SK-N-SH (cell line): ENCODE results near the gene TRIM14. TPM values are rescaled to one million over a fixed set of nuclear protein-coding genes. Genes with fewer than 3 reads are reported as not detected.

ENCODE experiments used
- CTCF ChIA-PET: fragments of 300-600, 350-600 bp; formaldehyde crosslinking; extraction: SDS; loops from one replicate; lab custom pipeline; 2021; lab: Yijun Ruan, JAX
- POLR2A ChIA-PET: fragments of 350-600 bp; sonication (Branson Sonifier 250); formaldehyde crosslinking; extraction: SDS; loops from one replicate; lab custom pipeline; 2020; ENCODE audit warnings: antibody characterized with exemption, inconsistent platforms; lab: Yijun Ruan, JAX
- DNase-seq: peaks from one replicate; pipeline ENCODE4 v3.0.0; 2012
- H2AFZ ChIP-seq: fragments of 200-600 bp; sonication (generic); 2 replicates; pipeline ENCODE4 v1.8.1; 2016; ENCODE audit warnings: antibody characterized with exemption, mild to moderate bottlenecking, low read depth
- H3F3A ChIP-seq: fragments of 200-600 bp; sonication (generic); replicated peaks from 2 replicates; pipeline ENCODE3; 2016; ENCODE audit warnings: antibody characterized with exemption, mild to moderate bottlenecking; ENCODE audit not compliant: insufficient read depth
- H3K27ac ChIP-seq, 2 experiments: fragments of 200-500 bp in 1 of 2; fragments of 200-600 bp in 1 of 2; sonication (Bioruptor generic) in 1 of 2; sonication (generic), shearing (Covaris generic) in 1 of 2; 2 replicates each; pipeline versions ENCODE4 v1.5.1 to v1.6.1; 2014 to 2016; ENCODE audit warnings: low read depth in 2 of 2, inconsistent platforms in 1 of 2, low read length in 1 of 2, mild to moderate bottlenecking in 1 of 2, mixed read lengths in 1 of 2
- H3K27me3 ChIP-seq: fragments of 200-600 bp; sonication (generic), shearing (Covaris generic); 2 replicates; pipeline ENCODE4 v1.6.1; 2016; ENCODE audit warnings: mixed run types; ENCODE audit not compliant: insufficient read depth
- H3K36me3 ChIP-seq, 2 experiments: fragments of 200-500 bp in 1 of 2; fragments of 200-600 bp in 1 of 2; sonication (Bioruptor generic) in 1 of 2; sonication (generic) in 1 of 2; replicated peaks in 1 of 2; 2 replicates each; pipeline versions ENCODE3 to v1.5.1; 2014 to 2016; ENCODE audit warnings: low read length in 1 of 2, mild to moderate bottlenecking in 1 of 2; ENCODE audit not compliant: insufficient read depth in 2 of 2, control insufficient read depth in 1 of 2
- H3K4me1 ChIP-seq, 2 experiments: fragments of 200-500 bp in 1 of 2; fragments of 200-600 bp in 1 of 2; sonication (Bioruptor generic) in 1 of 2; sonication (generic), shearing (Covaris generic) in 1 of 2; 2 replicates each; pipeline versions ENCODE4 v1.5.1 to v1.6.1; 2014 to 2016; ENCODE audit warnings: low read depth in 1 of 2, low read length in 1 of 2, mixed run types in 1 of 2; ENCODE audit not compliant: insufficient read depth in 2 of 2, control insufficient read depth in 1 of 2
- H3K4me2 ChIP-seq: fragments of 200-600 bp; sonication (generic), shearing (Covaris generic); 2 replicates; pipeline ENCODE4 v1.6.1; 2017; ENCODE audit warnings: mixed run types
- H3K4me3 ChIP-seq, 2 experiments: fragments of 200-500 bp in 1 of 2; fragments of 200-600 bp in 1 of 2; sonication (Bioruptor generic) in 1 of 2; sonication (generic), shearing (Covaris generic) in 1 of 2; 2 replicates each; pipeline versions ENCODE4 v1.5.1 to v1.8.1; 2014 to 2016; ENCODE audit warnings: low read depth in 2 of 2, inconsistent platforms in 1 of 2, low read length in 1 of 2, mild to moderate bottlenecking in 1 of 2, mixed read lengths in 1 of 2, moderate library complexity in 1 of 2
- H3K79me2 ChIP-seq: fragments of 200-600 bp; sonication (generic); 2 replicates; pipeline ENCODE4 v1.8.1; 2017; ENCODE audit warnings: mild to moderate bottlenecking; ENCODE audit not compliant: insufficient read depth
- H3K9ac ChIP-seq: fragments of 200-600 bp; sonication (generic); 2 replicates; pipeline ENCODE4 v1.6.1; 2017; ENCODE audit warnings: mixed run types
- H3K9me2 ChIP-seq: fragments of 200-600 bp; sonication (generic); 2 replicates; pipeline ENCODE4 v1.6.1; 2017; ENCODE audit warnings: mixed run types
- H3K9me3 ChIP-seq: fragments of 200-600 bp; sonication (generic); 2 replicates; pipeline ENCODE4 v1.6.1; 2017; ENCODE audit warnings: mixed run types, mild to moderate bottlenecking, moderate library complexity
- H4K20me1 ChIP-seq: fragments of 200-600 bp; sonication (generic); 2 replicates; pipeline ENCODE4 v1.6.1; 2017; ENCODE audit warnings: mild to moderate bottlenecking, mixed run types; ENCODE audit not compliant: insufficient read depth
- CHD2 ChIP-seq: fragments of 150-350 bp; IDR thresholded peaks from 2 replicates; pipeline ENCODE4 v1.6.1; 2018; ENCODE audit warnings: low read length; ENCODE audit not compliant: partially characterized antibody
- EP300 ChIP-seq, 2 experiments: IDR thresholded peaks; 2 replicates each; pipeline versions ENCODE4 v1.4.0 to v1.6.1; 2012; ENCODE audit warnings: borderline replicate concordance in 1 of 2, low read depth in 1 of 2, low read length in 1 of 2
- FOSL2 ChIP-seq: IDR thresholded peaks from 2 replicates; pipeline ENCODE4 v1.4.0; 2012; ENCODE audit warnings: low read depth, mild to moderate bottlenecking, moderate library complexity, borderline replicate concordance
- FOXJ3 ChIP-seq: sonication (generic); formaldehyde crosslinking; IDR thresholded peaks from 2 replicates; pipeline ENCODE4 v1.5.1; 2020; ENCODE audit warnings: mild to moderate bottlenecking, missing genetic modification reagents
- FOXM1 ChIP-seq: IDR thresholded peaks from 2 replicates; pipeline ENCODE4 v1.4.0; 2012; ENCODE audit warnings: low read depth, mild to moderate bottlenecking
- GABPA ChIP-seq: IDR thresholded peaks from 2 replicates; pipeline ENCODE4 v1.4.0; 2012; ENCODE audit warnings: low read depth, mild to moderate bottlenecking
- GATA2 ChIP-seq: sonication (generic); formaldehyde crosslinking; IDR thresholded peaks from 2 replicates; pipeline ENCODE4 v1.5.0; 2020; ENCODE audit warnings: mild to moderate bottlenecking, missing genetic modification reagents
- IRF3 ChIP-seq: fragments of 150-350 bp; IDR thresholded peaks from 2 replicates; pipeline ENCODE4 v1.6.1; 2016; ENCODE audit warnings: mild to moderate bottlenecking, low read depth, low read length
- JUND ChIP-seq: IDR thresholded peaks from 2 replicates; pipeline ENCODE4 v1.4.0; 2012
- PBX3 ChIP-seq: IDR thresholded peaks from 2 replicates; pipeline ENCODE4; 2012
- RCOR1 ChIP-seq: fragments of 150-350 bp; IDR thresholded peaks from 2 replicates; pipeline ENCODE4 v1.6.1; 2017; ENCODE audit warnings: antibody characterized with exemption, low read length
- REST ChIP-seq: IDR thresholded peaks from 2 replicates; pipeline ENCODE4 v1.6.1; 2012; ENCODE audit warnings: mild to moderate bottlenecking, low read depth, low read length, moderate library complexity
- RFX5 ChIP-seq: IDR thresholded peaks from 2 replicates; pipeline ENCODE4 v1.6.1; 2012; ENCODE audit warnings: mild to moderate bottlenecking, improper control_type of control experiment, low read length
- RXRA ChIP-seq: IDR thresholded peaks from 2 replicates; pipeline ENCODE4 v1.4.0; 2012; ENCODE audit warnings: low read depth, mild to moderate bottlenecking, borderline replicate concordance
- TAF1 ChIP-seq: IDR thresholded peaks from 2 replicates; pipeline ENCODE4 v1.6.1; 2012; ENCODE audit warnings: low read depth, mild to moderate bottlenecking, low read length, moderate library complexity, borderline replicate concordance
- TEAD4 ChIP-seq: IDR thresholded peaks from 2 replicates; pipeline ENCODE4 v1.4.0; 2012; ENCODE audit warnings: mild to moderate bottlenecking, borderline replicate concordance; ENCODE audit not compliant: insufficient read depth
- USF1 ChIP-seq: IDR thresholded peaks from 2 replicates; pipeline ENCODE4 v1.4.0; 2012; ENCODE audit warnings: low read depth, borderline replicate concordance
- USF2 ChIP-seq: fragments of 150-350 bp; IDR thresholded peaks from 2 replicates; pipeline ENCODE4 v1.6.1; 2017; ENCODE audit warnings: antibody characterized with exemption, low read length, low read depth, borderline replicate concordance
- YY1 ChIP-seq: IDR thresholded peaks from 2 replicates; pipeline ENCODE4 v1.4.0; 2012; ENCODE audit warnings: low read depth, mild to moderate bottlenecking
- WGBS: methylation state at CpG from one replicate; pipeline ENCODE4 v1.1.6; 2017; ENCODE audit warnings: low lambda C conversion rate; 5-methylcytosine and 5-hydroxymethylcytosine counted together
- polyA plus RNA-seq, 3 experiments: library from polyadenylated mRNA; depleted of rRNA; stranded (reverse); fragments of >200 nt; gene quantifications; 2 replicates each; pipeline ENCODE4 v1.2.3, GENCODE V29; 2012

The TRIM14 gene
- polyA plus RNA-seq, 1 of the 3 experiments (the other 2 are of a cell fraction) = 15.3 TPM

- H2AFZ ChIP-seq = no peak overlapping the region
- H3K36me3 ChIP-seq = peaks cover 10 to 39% of the 10 kb centered on the region in 2 experiments
- WGBS = 100% methylated on average over 3 of the region's 3 CpGs
- POLR2A ChIA-PET = no interaction called here
- H3K27ac ChIP-seq = no peak overlapping the region
- no peaks in the 10 kb centered on the region for H3K9me3 ChIP-seq
- peaks cover 3% of the 10 kb centered on the region for H3F3A ChIP-seq
- H3K9ac ChIP-seq = no peak overlapping the region
- no peaks in the 10 kb centered on the region for H3K79me2 ChIP-seq
- TF ChIP-seq FOSL2 (no peak), GATA2 (CRISPR knock-in tag) (no peak), RXRA (no peak), GABPA (no peak), USF2 (no peak), USF1 (no peak), YY1 (no peak), PBX3 (no peak), TAF1 (no peak), JUND (no peak), FOXM1 (no peak), REST (no peak), EP300 (IDR thresholded peaks at IDR 0.05; ENCODE audit: borderline replicate concordance in 1 of 2, low read depth in 1 of 2, low read length in 1 of 2) (no peak), RFX5 (no peak), FOXJ3 (no peak), RCOR1 (no peak), IRF3 (no peak), CHD2 (no peak), TEAD4 (no peak)
- no peak overlapping the region for H3K4me3 ChIP-seq
- H3K4me1 ChIP-seq = peaks cover 3 to 5% of the 10 kb centered on the region in 2 experiments; a peak in 2 of 4 replicates
- no peaks in the 10 kb centered on the region for H3K9me2 ChIP-seq
- no peak for DNase-seq
- H3K4me2 ChIP-seq = no peak overlapping the region
- no peaks in the 10 kb centered on the region for H3K27me3 ChIP-seq
- CTCF ChIA-PET = interaction anchor here (1.0 to 1.3 kb wide), 3 partner anchors 10 to 173 kb away, joined by 3 to 4 read pairs (median 3); no protein-coding TSS in a partner anchor
- no peaks in the 10 kb centered on the region for H4K20me1 ChIP-seq
Observed at GRCh38 chr9:98084396-98084795, 34.6 kb downstream of the TRIM14 start.
